ENCODE measurements around the gene CRYAB.

GRCh38 chr11:111870522-111870885, 41.1 kb downstream of the CRYAB start:
- TF ChIP-seq POLR2A (IDR thresholded peaks at IDR 0.05; ENCODE audit: low read length), result no peak
- no peak for TF ChIP-seq GATA1 (IDR thresholded peaks at IDR 0.05; ENCODE audit: low read depth, low read length)

All from erythroblast (primary cell).